Astrocyte of the spinal cord (primary cell): ENCODE data around the gene HLCS.
"Not testable (repeated sequence)": the region's sequence is repeated elsewhere in the genome, so short reads cannot be mapped to it uniquely, and the experiment has no call there.

Experiments
- DNase-seq: peaks from one replicate; pipeline ENCODE4 v3.0.0; 2011; ENCODE audit warnings: low read depth, low spot score
- H3K4me3 ChIP-seq: 2 replicates; pipeline ENCODE4 v1.5.1; 2011; ENCODE audit warnings: low read depth, mild to moderate bottlenecking, low read length, moderate library complexity
- in situ Hi-C: cut with HindIII; loops from 2 replicates; pipeline ENCODE4 v1.10.0; 2017; ENCODE audit warnings: low sequenced_read_pairs
- TF ChIP-seq, protein P1 (sequence below): IDR thresholded peaks from 2 replicates; pipeline ENCODE4 v1.5.1; 2012; ENCODE audit warnings: low read depth, mild to moderate bottlenecking, low read length, inconsistent platforms

HLCS gene

DNA sequence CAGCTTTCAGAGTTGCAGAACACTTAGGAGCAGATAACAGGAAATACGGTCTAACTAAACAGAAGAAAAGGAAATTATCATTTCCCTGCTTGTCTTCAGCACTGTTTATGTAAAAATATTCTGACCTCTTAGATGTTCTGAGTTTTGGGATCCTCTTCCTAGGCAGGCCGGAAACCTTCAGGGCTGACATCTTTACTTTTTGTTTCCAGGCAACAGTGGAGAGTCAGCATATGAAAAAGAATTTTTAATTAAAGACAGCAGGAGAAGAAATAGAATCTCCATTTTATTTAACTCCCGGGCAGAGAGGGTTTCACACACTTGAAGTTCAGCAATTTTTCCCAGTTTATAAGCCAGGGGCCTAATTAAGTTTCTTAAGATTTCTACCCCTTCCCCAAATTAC, 35.0 kb upstream of the HLCS start:
- TF ChIP-seq, protein P1, sequence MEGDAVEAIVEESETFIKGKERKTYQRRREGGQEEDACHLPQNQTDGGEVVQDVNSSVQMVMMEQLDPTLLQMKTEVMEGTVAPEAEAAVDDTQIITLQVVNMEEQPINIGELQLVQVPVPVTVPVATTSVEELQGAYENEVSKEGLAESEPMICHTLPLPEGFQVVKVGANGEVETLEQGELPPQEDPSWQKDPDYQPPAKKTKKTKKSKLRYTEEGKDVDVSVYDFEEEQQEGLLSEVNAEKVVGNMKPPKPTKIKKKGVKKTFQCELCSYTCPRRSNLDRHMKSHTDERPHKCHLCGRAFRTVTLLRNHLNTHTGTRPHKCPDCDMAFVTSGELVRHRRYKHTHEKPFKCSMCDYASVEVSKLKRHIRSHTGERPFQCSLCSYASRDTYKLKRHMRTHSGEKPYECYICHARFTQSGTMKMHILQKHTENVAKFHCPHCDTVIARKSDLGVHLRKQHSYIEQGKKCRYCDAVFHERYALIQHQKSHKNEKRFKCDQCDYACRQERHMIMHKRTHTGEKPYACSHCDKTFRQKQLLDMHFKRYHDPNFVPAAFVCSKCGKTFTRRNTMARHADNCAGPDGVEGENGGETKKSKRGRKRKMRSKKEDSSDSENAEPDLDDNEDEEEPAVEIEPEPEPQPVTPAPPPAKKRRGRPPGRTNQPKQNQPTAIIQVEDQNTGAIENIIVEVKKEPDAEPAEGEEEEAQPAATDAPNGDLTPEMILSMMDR: no peak
- DNase-seq: no peak
- H3K4me3 ChIP-seq: no peak overlapping the region
- in situ Hi-C loops: no loop called here

DNA sequence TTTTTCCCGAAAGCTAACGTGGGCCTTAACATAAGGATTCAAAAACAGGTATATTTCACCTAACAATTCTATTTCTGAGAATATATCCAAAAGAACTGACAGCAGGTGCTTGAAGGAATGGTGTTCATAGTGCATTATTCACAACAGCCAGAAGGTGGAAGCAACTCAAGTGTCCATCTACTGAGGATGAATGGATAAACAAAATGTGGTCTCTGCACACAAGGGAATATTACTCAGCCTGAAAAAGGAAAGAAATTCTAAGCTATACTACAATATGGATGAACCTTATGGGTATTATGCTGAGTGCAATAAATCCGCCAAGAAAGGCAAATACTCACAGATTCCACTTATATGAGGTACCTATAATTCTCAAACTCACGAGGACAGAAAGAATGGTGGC, 33.9 kb upstream of the HLCS start:
- in situ Hi-C loops: no loop called here

DNA sequence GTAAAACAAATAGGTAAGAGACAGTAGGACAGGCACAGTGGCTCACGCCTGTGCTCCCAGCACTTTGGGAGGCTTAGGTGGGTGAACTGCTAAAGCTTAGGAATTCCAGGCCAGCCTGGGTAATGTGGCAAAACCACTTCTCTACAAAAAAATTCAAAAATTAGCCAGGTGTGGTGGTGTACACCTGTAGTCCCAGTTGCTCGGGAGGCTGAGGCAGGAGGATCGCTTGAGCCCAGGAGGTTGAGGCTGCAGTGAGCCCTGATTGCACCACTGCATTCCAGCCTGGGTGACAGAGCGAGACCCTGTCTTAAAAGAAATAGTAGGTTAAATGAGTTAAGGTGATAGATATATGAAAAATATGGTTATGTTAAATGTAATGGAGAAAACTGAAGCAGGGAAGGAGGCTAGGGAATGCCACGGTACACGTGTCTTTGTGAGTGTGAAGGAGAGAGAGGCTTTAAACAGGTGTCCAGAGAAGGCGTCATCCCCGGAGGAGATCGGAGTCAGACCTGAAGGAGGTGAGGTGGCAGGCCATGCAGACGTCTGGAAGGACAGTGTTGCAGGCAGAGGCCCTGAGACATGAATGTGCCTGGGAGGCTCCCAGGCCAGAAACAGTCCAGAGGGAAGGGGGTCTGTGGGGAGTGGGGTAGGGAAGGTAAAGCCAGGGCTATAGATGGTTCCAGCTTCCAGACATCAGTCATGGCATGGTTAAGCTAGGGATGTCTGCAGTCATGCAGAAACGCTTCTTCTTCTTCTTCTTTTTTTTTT, 32.8 kb upstream of the HLCS start:
- no peak for DNase-seq
- TF ChIP-seq, protein P1: no peak
- H3K4me3 ChIP-seq: no peak overlapping the region
- in situ Hi-C loops: no loop called here

More for the DNA sequence above, 33.9 kb upstream of the HLCS start:
- DNase-seq: no peak
- H3K4me3 ChIP-seq: no peak overlapping the region
- TF ChIP-seq, protein P1: peak; percentile 5

DNA sequence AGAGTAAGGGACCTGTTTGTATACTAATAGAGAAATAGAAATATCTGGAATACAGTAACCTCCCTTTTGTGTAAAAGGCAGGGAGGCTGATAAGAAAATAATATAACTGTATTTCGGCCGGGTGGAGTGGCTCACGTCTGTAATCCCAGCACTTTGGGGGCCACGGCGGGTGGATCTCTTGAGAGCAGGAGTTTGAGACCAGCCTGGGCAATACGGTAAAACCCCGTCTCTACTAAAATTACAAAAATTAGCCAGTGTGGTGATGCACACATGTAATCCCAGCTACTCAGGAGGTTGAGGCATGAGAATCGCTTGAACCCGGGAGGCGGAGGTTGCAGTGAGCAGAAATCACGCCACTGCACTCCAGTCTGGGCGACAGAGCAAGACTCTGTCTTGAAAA, 28.8 kb upstream of the HLCS start:
- in situ Hi-C loops, H3K4me3 ChIP-seq, DNase-seq: not testable (repeated sequence)

DNA sequence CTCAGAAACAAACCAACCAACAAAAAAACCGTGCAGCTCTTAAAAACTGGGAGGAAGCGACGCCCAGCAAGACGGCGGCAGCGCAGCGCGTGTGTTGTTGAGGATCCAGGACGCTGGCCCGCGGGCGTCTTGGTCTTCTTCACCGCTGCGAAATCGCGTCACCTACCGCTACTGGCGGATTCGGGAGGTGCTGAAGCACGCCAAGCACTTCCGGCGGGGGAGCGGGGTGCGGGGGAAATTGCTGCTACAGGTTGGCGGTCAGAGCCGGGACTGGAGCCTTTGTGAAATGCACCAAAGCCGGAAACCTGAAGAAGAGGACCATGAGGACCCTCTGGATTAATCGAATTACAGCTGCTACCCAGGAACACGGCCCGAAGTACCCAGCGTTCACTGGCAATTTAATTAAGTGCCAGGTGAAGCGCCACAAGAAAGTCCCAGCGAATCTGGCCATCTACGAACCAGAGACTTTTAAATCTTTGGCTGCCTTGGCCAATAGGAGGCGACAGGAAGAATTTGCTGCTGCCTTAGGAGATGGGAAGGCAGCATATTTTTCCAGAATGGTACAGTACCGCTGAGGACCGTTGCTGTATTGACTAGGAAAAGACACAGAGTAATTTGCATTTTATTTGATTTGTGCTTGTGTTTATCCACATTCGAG, 28.2 kb upstream of the HLCS start:
- H3K4me3 ChIP-seq: peak overlapping the region; percentile 15
- in situ Hi-C loops: no loop called here
- TF ChIP-seq, protein P1: no peak
- no peak for DNase-seq

DNA sequence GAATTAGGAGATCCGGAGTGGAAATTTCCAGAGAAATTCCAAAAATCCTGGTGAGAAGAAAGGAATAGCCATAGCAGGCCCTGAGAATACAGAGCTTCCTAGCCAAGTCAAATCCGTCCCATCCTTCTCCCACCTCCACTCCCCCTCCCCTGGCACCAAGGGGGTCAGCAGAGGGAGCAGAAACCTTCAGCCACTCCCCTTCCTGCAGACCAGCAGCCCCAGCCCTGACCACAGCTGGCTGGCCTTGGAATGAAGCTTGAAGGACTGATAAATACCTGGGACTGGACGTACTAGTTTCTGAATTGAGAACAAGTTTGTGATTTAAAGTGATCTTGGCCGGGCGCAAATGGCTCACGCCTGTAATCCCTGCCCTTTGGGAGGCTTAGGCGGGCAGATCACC, 26.2 kb upstream of the HLCS start:
- TF ChIP-seq, protein P1: no peak
- no peak for DNase-seq
- no peak overlapping the region for H3K4me3 ChIP-seq
- in situ Hi-C loops: no loop called here

DNA sequence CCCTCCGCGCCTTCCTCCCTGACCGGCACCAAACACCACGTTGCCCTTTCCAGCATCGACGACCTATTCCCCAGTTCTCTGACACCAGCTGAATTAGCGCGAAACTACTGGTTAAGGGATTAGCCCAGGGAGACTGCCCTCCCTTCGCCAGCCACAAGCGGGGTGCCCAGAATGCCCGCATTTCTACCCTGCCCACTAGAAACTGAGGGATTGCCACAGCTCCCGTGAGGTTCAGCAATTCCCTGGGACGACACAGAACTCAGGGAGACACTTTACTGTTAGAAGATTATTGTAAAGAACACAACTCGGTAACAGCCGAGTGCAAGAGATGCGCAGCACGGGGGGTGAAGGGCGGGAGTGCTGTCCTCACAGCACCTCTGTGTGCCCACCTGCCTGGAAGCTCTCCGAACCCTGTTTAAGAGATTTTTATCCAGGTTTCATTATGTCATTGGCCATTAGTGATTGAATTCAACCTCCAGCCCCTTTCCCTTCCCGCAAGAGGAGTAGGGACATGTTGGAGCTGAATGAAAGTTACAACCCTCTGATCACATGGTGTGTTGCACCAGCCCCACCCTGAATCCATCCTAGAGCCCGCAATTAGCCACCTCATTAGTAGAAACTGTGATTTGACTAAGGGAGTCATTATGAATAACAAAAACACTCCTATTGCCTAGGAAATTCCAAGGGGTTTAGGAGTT, 24.2 kb upstream of the HLCS start:
- no peak for DNase-seq
- TF ChIP-seq, protein P1: peak; percentile 3
- H3K4me3 ChIP-seq: peak overlapping the region; percentile 24
- in situ Hi-C loops: no loop called here
